GM19193 (cell line): ENCODE data around the gene MXD1.

Experiments
- POLR2A ChIP-seq: IDR thresholded peaks from 4 replicates; pipeline ENCODE4 v1.6.1; 2011; ENCODE audit not compliant: insufficient read depth, insufficient read length; ENCODE audit errors: extremely low read depth

The MXD1 gene, protein sequence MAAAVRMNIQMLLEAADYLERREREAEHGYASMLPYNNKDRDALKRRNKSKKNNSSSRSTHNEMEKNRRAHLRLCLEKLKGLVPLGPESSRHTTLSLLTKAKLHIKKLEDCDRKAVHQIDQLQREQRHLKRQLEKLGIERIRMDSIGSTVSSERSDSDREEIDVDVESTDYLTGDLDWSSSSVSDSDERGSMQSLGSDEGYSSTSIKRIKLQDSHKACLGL

DNA sequence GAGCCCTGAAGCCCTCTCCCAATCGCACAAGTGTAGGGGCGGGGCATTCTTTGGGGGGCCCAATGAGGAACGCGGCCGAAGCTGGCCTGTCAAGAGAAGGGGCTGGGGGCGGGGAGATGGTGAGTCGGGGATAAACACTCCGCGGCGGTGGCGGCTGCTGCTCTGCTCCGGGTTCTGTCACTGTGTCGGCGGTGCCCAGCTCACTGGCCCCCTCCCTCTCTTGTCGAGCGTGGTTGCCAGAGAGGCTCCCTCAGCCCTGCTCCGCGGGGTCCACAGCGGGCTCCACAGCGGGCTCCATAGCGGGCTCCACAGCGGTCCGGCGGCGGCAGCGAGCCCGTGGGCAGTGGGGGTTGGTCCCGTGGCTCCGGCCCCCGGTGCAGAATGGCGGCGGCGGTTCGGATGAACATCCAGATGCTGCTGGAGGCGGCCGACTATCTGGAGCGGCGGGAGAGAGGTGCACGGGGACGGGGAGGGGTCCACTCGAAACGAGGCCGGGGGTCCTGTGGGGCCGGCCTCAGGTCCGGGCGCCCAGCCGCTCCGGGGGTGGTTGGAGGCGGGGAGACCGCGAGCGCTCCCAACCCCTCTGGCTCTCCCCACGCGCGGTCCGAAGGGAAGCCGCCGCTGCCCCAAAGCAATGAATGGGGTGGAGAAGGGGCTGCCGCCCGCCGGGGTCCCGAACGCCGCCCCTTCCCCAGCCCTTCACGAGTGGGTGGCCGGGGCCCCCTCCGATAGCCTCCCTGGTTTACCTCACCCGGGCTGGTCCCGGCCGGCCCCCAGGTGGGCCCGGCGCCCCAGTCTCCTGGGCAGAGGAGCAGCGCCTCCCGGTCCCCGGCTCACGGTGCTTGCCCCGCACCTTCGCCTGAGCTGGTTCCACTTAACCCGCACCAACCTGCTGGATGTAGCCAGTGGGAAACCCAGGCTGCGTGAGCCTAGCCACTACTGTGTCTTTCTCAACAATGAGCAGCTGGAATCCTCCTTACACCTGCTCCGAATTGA, at the start of gene MXD1:
TSS of gene MXD1 (plus strand) at position 160 of the 996 bp plus-strand sequence. CDS start at position 382, 222 bp downstream.
- peak; percentile 86 for TF ChIP-seq POLR2A

DNA sequence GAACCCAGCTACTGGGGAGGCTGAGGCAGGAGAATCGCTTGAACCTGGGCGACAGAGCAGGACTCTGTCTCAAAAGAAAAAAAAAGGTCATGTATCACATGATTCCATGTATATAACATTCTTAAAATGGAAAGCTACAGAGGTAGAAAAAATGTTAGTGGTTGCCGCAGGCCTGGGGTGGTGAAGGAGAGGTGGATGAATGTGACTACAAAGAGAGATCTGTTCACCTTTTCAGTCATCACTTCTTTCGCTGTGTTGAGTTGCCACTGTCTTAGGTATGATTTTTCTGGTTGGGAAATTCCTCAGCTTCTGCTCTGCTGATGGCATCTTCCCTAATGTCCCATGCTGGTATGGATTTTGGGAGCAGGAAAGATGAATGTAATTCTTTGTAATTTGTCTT, 26.5 kb upstream of the MXD1 start:
- no peak for TF ChIP-seq POLR2A

DNA sequence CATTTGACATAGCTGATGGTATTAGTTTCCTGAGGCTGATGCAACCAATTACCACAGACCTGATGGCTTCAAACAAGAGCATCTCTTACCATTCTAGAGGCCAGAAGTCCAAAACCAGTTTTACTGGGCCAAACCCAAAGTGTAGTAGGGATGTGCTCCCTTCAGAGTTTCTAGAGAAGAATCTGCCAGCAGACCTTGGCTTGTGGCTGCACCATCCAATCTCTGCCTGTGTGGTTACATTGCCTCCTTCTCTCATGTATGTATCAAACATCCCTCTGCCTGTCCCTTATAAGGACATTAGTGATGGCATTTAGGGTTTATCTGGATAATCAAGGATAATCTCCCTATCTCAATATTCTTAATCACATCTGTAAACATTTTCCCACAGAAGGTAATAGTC, 25.6 kb upstream of the MXD1 start:
- no peak for TF ChIP-seq POLR2A

DNA sequence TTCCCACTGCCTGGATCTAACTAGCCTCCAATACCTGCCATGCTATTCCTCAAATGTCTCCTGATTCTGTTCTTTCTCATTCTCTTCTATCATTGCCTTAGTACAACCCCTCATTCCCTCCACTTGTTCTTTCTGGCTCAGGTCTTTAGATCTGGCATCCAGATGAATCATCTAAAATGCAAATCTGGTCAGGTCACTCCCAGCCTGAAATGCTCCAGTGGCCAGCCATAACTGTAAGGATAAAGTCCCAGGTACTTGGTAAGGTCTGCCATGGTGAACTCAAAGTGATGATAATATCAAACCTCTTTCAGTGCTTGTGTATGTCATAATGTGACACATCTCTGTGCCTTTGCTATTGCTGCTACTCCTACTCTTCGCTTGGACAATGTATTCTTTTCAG, 24.0 kb upstream of the MXD1 start:
- TF ChIP-seq POLR2A: no peak

DNA sequence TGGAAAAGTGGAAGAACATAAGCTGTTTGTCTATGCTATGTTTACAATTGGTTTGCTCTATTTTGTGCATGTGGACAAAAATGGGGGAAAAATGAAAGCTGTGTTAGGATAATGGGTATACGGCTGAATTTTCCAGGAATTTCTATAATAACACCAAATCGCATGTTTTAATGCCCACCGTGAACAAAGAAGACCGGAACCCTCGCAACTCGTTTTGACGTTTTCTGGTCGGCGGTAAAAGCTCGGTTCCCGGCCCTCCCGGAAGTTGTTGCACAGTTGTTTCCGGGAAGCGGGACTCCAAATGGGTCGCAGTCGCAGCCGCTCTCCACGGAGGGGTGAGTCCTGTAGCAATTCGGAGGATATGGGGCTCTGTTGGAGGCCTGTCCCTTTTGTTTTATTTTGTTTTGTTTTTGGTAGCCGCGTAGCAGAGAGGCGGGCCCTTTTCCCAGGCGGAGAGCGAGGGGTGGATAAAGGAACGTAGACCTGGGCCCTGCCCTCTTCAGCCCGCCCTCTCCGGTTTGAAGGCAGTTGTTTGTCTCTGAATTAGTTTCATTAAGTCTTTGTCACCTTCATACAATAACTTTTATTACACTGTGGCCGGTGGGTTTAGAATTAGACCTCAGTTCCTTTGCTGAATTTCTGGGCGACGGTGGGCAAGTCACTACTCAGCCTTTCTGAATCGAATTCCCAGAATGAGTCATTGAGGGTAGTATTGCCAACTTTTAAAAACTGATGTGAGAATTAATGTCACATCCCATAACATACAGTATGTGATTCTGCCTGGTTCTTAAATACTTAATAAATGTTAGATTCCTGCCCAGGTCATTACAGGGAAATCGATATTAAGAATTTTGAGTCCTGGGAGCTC, 21.0 kb upstream of the MXD1 start, which contains the start of gene SNRNP27:
TSS of gene SNRNP27 (plus strand) at position 273 of the 868 bp plus-strand sequence. CDS start at position 302, 29 bp downstream.
- TF ChIP-seq POLR2A: peak; percentile 72

DNA sequence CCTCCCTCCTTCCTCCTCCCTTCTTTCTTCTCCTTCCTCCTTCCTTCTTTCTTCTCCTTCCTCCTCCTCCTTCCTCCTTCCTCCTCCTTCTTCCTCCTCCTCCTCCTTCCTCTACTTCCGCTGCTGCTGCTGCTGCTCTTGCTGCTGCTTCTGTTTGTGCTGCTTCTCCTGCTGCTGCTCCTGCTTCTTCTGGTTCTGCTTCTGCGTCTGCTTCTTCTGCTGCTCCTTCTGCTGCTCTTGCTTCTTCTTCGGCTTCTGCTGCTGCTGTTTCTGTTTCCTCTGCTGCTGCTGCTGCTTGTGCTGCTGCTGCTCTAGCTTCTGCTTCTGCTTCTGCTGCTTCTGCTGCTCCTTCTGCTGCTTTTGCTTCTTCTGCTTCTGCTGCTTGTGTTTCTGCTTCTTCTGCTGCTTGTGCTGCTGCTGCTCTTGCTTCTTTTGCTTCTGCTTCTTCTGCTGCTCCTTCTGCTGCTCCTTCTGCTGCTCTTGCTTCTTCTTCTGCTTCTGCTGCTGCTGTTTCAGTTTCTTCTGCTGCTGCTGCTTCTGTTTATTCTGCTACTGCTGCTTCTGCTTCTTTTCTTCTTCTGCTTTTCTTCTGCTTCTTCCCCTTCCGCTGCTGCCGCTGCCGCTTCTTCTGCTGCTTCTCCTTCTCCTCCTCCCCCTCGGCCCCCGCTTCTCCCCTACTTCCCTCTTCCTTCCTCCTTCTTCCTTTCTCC, 12.5 kb upstream of the MXD1 start:
- no peak for TF ChIP-seq POLR2A

DNA sequence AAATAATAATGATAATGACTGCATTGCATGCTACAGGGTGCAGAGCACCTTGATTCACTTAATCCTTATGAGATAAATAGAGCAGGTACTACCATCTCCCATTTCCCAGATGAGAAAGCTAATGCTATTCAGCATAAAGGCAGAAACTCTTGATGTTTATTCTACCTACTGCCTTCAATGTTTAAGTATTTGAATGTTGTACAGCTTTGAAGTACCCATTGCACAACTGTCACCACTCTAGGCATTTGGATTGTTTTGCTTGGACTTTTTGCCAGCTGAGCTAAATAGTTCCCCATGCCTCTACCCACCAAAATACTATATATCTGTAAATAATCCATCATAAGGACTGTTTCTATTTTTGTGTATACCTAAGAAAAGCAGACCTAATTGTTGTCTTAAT, 7.7 kb upstream of the MXD1 start:
- TF ChIP-seq POLR2A: no peak

DNA sequence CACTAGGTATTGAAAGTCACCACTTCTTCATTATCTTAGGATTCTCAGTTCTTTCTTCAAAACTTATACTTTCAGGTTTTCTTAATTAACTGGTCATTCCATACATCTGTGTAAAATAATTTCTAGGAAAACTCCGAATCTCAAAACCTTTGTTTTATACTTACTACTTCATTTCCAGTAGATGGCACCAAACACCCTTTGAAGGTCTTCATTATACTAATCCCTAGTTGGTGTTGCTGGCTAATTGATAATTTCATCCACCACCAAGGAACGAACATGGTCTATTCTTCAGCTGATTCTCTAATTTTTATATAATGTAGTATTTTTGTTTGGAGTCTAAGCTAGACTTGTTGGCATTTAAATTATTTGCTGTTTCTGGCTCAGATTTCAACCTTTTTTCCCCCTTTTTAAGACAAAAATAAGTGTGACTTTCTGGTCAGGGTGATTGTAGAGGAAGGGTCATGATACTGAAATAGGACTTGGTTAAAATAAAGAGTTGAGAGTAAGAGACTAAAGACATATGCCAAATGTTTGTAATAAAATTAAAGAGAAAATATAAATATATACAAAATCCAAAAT, 2.8 kb upstream of the MXD1 start:
- TF ChIP-seq POLR2A: no peak

DNA sequence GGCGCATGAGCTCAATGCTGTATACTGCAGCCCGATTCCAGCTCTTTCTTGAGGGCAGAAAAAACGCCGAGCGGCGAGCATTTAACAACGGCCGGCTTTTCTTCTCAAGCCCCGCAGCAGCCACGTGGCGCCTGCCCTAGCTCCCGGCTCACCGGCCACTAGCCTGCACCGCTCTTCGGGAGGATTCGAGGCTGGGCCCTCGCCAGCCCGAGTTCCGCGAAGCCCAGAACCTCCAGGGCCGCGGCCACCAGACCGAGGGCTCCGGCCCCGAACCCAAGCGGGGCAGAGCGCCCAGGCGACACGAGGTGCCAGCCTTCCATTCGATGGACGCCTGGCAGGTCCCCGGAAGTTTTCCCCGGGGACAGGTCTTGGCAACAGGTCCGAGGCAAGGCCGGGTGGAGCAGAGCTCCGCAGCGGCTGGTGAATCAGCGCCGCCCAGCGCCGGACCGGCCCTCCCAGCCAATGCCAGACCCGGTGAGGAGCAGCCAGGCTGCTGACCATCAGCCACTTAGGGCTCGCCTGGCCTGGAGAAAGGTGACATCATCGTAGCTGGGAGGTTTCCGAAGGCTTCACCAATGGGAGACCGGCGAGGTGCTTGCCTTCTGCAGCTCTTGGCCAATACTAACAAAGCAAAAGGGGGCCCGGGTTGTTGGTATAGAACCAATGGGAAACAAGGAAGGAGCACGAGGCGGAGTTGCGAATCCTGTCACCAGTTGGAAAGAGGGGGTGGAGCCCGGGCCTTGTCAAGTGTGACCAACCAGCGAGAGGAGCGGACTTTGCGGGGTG, 552 bp upstream of the MXD1 start:
- TF ChIP-seq POLR2A: peak; percentile 62

DNA sequence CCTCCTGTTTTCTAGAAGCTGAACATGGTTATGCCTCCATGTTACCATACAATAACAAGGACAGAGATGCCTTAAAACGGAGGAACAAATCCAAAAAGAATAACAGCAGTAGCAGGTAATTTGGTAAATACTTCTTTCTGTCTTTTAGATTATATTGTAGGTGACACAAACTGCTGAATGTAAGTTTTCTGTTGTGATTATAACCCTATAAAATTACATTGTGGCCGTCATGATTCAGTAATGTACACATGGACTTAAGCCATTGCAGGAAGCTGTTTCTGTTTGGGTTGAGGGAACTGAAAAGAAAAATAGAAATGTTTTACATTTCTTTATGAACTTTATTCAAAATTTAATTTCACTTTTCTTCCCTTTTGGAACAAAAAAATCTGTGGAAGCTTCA, 1.2 kb downstream of the MXD1 start:
- no peak for TF ChIP-seq POLR2A

DNA sequence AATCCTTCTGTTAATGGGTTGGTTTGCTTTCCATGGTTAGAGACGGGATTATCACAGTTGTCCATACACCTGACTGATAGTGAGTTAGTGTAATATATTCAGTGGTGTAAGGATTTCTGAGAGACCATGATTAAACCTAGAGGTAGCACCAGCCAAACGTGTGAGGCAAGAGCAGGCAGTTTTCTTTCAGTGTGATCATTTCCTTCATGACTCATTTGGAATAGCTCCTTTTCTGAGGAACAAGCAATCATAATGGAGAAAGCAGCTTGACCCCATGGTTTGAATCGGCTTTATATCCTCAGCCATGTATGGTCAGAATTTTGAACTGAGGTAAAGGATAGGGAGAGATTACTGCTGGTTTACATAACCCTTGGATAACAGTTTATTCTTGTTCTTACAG, 2.9 kb downstream of the MXD1 start:
- no peak for TF ChIP-seq POLR2A

DNA sequence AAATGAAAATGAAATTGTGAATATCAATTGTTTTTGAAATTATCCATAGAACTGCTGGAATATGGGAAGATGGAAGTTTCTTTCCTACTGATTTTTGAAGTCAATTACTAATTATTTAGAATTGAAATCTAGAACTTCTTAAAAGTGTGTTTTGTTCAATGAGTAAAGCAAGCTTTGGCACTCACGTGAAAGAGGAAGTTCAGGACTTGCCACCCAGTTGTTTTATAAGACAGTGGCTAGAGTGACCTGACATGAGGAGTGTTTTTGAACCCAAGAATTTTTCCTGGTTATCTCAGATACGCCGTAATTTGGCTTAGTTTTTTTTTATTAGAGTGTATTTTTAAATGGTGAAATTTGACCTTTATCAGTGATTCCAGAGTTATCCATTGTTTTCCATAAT, 3.5 kb downstream of the MXD1 start:
- no peak for TF ChIP-seq POLR2A

DNA sequence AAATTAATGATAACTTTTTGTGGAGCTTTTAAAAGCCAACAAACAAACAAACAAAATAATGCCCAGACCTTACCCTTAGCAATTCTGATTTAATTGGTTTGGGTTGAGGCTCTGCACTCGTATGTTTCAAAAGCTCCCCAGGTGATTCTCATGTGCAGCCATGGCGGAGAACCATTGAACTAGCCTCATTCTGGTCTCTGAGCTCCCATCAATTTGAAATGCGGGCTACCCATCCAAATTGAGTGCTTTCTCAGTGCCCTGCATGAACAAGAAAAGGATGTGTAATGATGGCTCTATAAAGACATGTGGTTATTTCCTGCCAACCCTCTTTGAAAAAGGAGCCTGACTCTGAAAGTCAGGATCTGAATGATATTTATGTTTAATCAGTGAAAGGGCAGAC, 8.2 kb downstream of the MXD1 start:
- no peak for TF ChIP-seq POLR2A
